ENCODE results near the gene NUDT14.
A peak's percentile ranks its signal among the peaks of the same experiment; 100 is the strongest.

The NUDT14 gene

DNA sequence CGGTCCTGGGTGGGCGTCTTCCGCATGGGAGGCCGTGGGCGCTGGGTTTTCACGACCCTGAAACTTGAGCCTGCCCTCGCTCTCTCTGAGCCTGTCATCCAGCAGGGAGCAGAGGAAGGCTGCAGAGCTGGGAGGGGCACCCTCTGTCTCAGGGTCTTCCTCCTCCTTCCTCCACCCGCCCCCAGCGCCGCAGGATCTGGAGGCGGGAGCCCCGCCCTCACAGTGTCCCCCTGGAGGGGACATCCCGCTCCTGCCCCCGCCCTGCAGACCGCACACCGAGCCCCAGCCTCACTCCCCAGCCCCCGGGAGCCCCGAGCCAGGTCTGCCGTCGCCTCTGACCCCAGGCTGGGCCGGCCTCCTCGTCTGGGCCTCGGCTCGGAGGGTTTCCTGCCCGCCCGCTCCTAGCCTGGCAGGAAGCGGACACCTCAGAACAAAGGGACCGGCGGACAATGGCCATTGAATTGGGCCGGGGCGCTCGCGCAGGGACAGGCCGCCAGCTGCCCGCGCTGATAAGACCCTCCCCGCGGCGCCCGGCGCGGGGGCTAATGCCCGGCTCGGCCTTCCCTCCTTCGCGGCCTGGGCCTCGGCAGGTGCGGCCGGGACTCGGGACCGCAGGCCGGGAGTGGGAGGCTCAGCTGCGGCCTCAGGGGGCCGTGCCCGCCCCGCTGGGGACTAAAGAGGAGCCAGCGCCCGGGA is 15.3 kb upstream of the NUDT14 start:
- no peak for DNase-seq

DNA sequence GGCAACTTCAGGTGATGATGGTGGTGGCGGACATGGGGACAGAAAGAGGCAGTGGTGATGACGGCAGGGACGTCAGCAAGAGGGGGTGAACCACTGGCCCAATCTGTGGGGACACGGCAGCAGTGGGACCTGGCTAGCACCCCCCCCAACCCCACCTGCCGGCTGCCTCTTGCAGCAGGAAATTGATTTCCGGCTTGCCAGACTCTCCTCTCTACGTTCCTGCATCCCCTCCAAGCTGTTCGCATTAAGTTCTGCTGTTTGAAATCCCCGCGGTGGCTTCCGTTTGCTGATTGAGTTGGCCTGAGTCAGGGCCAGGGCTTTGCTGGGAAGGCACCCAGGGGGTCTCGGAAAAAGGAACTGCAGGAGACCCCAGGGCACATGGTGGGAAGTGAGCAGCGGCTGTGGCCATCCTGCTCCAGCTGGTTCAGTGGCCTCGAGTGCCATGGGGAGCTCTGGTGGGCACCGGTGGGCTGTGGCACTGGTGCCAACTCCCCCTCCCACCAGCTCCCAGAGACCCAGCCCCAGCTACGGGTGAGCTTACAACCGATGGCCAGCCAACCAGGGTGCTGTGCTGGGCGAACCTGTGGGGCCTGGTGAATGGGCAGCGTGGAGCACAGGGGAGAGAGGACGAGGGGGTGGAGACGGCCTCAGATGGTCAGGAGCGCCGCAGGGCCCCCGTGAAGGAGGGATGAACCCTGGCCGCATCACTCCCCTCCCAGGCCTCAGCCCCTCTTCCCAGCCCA is 14.6 kb upstream of the NUDT14 start:
- peak; percentile 24 to 52 (median 34) for DNase-seq

DNA sequence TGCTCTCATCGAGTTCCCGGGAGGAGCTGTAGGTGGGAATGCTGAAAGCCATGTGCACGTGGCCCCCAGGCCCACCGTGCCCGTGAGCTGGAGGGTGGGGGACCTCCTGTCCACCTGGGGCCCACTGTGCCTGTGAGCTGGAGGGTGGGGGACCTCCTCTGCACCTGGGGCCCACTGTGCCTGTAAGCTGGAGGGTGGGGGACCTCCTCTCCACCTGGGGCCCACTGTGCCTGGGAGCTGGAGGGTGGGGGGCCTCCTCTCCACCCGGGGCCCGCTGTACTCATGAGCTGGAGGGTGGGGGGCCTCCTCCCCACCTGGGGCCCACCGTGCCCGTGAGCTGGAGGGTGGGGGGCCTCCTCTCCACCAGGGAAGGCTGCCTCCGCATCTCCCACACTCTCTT is 13.9 kb upstream of the NUDT14 start:
- DNase-seq = no peak

DNA sequence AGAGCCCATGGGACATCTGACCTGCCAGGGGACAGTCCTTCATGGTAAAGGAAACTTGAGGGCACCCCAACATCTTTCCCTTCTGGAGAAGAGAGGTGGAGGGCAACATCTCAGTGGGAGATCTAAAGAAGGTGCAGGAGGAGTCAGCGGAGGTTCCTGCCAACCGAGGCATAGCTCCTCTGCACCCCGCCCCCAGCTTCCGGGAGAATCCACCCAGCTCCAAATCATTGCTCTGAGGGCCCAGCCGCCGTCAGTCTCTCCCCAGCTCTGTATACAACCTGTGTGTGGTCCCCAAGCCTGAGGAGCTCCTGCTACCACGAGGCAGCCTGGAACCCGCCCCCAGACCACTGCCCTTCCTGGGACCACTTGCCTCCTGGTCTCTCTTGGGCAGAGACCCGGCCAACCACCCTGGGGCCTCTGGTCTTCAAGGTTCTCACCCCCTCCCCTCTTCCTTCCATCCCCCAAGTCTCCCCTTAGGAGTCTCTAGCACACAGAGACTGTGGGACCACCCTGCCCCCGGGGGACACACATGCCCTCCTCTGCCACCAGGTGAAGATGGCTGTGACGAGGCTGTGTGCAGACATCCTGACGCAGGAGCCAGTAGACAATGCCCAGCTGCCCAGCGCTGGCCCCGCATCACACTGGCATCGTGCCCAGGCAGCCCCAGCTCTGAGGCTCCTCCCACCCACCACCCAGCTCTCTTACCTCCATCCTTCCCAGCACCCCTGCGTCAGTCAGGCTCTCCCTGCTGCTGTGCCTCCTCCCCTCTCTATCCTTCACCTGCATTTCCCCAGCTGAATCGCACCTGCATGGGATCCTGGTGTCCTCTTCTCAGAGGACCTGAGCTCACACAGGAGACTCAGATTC is 13.0 kb upstream of the NUDT14 start:
- DNase-seq = peak in 2 of 3 donors; percentile 29 to 49

DNA sequence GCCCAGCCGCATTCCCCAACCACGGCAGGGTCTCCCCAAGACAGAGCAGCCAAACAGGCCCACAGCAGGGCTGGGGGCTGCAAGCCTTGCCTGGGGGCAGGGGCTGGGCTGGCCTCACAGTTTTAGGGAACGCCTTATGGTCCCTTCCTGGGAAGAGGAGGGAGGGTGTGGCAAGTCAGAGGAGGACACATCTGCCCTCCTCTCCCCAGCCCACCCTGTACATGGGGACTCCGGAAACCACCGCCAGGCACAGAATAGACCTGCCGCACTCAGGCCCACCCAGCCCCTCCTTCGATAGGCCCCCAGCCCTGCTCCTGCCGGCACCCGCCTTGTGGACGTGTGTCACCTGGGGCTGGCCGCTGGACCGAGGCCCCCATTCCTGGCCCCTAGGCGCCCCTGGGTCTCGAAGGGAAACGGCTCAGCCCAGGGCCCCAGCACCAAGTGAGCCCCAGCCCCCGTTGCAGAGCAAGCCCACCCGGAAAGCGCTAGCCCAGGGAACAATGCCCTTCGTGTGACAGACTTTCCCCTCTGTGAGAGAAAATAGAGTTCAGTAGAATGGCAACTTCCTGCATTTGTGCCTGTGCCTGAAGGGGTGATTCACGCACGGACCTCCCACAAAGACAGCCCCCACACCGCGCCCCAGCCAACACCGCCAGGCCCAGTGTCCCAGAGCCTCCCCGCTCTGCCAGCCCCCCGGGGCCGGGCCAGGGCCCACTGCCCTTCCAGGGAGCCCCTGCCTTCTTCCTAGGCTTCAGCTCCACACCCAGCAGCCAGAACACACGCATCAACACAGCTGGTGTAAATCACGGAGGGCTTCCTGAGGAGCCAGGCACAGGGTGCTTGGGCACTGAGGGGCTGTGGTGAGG is 12.0 kb upstream of the NUDT14 start:
- DNase-seq = peak; percentile 63 to 77 (median 74)

DNA sequence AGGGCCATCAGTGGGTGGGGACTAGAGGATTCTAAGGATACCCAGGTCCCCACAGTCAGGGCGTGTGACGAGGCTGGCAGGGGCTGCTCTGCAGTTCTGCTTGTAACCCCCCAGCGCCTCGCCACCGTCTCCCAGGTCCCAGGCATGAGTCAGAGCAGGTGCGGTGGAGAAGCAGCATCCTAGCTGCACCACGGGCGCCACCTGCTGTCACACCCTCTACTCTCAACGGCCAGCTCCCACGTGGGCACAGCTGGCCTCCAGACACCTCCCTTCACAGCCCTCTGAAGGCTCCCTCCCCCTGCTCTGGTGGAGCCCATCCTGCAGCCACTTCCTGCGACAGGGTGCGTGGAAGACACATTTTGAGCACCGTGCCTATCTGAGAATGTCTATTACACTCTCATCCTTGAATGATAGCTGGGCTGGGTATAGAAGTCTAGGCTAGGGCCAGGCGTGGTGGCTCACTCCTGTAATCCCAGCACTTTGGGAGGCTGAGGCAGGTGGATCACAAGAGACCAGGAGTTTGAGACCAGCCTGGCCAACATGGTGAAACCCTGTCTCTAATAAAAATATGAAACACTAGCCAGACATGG is 6.9 kb upstream of the NUDT14 start:
- no peak for DNase-seq

DNA sequence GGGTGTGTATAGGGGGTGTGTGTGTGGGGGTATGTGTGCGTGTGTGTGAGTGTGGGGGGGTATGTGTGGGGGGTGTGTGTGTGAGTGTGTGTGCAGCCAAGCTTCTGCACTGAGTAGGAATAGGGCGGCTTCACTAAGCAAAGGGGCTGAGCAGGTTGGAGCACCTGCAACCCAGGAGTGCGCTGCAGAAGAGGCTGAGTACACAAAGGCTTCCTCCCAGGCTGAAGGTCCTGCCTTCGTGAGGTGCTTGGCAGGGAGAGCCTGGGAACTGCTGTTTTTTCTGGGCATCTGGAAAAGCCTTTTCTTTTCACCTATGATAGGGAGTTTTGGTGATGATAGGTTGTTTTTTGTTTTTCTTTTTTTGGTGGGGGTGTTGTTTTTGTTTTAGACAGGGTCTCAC is 6.0 kb upstream of the NUDT14 start:
- no peak for DNase-seq

DNA sequence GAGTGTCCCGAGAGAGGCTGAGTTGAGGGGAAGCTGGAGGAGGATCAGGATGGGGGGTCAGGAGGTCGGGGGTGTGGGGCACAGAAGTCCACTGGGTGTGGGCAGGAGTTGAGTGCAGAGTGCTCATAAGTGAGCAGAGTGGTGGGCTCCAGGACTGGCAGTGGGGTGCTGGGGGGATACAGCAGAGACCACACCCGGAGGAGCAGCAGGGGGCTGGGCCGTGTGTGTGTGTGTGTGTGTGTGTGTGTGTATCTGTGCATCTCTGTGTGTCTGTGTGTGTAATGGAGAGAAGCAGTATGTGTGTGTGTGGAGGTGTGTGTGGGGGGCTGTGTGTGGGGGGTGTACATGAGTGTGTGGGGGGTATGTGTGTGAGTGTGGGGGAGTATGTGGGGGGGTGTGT is 4.9 kb upstream of the NUDT14 start:
- no peak for DNase-seq

DNA sequence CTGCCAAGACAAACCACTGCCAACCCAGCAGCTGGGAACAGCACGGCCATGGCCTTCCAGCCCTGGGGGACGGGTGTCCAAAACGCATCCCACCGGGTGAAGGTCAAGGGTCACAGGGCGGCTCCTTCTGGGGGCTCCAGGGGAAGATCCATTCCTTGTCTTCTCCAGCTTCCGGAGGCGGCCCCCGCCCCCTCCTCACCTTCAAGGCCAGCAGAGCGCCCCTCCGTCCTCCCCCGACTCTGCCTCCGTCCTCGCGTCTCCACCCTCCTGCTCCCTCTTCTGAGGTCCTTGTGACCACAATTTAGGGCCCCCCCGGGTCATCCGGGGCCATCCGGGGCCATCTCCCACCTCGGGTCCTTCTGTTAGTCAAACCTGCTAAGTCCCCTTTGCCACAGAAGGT is 3.9 kb upstream of the NUDT14 start:
- no peak for DNase-seq

DNA sequence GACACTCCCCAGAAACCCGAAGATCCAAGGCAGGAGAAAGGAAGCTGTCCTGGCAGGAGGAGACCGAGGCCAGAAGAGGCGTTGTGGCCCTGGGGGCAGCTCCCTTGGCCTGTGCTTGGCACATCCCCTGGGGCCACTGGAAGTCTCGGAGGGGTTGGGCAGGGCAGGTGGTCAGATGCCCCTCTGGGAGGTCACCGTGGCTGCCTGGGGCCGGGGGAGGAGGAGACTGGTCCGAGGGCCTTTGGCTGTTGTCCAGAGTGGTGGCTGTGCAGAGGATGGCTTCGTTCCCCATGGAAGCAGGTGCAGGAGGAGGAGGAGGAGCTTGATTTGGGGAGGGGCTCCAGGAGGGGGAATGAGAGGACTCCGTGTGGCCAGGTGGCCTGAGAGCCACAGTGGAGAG is 3.3 kb upstream of the NUDT14 start:
- no peak for DNase-seq

DNA sequence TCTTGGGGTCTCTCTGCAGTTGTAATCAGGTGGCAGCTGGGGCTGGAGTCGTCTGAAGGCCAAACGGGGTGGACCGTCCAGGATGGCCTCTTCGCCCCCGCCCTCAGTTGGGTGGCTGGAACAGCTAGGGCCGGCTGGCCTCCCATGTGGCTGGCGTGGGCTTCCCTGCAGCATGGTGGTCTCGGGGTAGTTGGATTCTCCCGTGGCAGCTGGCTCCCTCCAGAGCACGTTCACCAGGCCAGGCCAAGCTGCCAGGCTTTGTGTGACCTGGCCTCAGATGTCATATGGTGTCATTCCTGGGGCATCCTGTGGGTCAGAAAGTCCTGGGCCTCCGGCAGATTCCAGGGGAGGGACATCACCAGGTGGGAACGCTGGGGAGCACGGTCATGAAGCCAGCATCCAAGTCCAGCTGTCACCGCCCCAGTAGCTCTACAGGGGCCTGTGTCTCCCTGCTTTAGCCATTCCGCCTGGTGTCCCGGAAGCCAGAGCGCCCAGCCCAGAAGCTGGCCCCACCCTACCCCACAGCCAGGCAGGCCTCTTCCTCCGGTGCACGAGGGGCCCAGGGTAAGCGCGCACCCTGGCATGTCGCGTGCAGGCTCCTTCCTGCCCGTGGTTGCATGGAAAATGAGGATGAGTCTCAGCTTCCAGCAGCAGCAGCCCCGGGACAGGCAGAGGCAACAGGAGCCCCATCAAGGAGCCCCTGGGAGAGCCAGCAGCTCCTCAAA is 1.3 kb upstream of the NUDT14 start:
- no peak for DNase-seq

DNA sequence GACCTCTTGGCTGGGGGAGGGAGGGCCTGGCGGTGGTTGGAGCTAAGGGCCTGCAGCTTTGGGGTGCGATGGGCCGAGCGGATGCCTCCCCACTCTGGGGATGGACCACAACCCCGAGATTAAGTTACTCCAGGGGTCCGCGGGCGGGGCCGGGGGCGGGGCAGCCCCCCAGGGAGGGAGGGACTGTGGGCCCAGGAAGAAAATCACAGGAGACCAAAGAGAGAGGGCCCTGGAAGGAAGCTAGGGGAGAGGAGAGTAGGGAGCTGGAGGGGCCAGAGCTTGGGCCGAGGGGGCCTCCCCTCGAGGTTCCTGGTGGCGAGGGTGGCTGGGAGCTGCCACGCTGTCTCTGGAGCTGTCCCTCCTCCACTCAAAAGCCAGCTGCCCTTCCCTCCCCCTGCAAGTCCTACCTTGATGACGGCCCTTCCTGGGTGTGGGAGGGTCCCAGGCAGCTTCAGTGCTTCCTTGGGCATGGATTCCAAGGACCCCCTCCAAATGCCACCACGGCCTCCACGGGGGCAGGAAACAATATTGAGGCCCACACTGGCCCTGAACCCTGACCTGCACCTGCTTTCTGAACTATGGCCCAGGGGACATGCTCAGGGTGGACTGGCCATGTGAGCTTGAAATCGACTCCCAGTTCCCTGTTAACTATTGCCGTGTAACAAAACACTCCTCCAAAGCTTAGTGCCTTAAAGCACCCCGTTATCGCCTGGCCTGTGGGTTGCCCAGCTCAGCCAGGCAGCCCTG is 610 bp upstream of the NUDT14 start:
- DNase-seq = no peak

DNA sequence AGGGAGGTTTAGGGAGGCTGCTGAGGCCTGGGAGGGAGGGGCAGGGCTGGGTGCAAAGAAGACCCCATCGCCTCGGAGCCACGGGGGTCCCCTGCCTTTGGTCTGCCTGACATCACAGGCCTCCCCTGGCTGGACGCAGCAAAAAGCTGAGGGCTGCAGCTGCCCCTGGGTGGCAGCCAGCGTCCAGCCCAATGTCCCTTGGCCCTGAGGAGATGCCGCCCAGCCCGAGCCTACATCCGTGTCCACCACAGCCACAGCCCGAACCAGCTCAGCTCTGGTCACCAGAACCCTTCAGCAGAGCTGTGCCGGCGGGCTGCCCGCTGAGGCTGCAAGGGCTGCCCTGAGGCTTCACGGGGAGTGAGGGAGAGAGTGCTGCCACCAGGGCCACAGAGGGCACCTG is 1.9 kb downstream of the NUDT14 start:
- no peak for DNase-seq

DNA sequence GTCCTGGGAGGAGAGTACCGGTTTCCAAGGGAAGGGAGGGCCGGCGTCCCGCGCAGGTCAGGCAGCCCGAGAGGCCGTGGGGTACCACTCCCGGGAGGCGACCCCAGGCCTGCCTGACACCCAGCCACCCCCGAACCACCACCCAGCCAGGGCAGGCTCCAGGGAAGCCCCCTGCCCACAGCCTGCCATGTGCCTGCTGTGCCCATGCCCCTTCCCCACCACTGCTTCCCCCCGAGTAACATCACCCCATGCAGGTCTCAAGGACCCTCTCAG is 2.3 kb downstream of the NUDT14 start:
- no peak for DNase-seq

DNA sequence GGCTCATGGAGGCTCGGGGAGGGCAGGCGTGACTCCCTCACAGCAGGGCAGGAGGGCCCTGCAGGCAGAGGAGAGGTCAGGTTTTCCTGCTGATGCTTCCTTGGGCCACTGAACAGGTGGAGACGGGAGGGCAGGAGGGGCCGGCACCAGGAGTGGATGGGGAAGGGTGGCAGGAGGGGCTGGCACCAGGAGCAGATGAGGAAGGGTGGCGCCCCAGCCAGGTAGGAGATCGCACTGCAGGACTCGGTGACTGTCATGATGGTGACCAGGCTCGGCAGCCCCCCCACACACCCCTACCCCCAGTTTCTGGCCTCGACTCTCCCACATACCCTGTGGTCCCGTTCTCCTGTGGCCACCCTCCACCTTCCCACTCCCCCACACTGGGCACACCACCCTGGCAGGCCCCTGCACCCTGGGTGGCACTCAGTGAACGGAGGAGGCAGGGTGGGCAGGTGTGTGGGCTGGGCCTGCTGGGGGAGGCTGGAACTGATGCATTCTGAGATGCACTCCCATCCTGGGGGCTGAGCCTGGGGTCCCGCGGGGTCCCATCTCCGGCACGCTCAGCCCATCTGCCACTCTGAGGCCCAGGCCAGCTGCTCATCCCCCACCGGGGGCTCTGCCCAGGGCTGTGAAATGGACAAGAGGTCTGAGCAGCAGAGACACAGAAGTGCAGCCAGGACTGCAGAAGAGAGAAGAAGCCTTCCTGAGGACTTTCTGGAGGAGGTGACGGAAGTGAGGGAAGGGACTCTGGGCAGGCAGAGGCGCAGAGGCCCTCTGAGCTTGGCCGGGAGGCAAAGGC is 2.8 kb downstream of the NUDT14 start:
- DNase-seq = no peak

DNA sequence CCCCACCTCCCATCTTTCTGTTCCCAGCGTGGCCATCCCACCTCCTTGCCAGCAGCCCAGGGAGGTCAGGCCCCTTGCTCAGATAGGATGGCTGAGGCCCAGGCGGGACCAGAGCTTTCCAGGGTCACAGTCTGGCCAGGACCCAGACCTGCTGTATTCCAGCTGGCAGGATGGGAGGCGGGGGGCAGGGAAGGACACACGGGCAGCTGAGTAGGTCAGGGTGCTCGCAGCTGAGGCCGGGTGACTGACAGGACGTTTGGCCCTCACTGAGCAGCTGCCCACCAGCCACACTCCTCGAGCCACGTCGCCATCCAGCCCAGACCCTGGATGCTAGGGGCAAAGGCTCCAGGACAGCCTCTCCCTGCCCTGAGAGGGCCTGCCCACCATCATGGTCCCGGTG is 4.0 kb downstream of the NUDT14 start:
- no peak for DNase-seq

DNA sequence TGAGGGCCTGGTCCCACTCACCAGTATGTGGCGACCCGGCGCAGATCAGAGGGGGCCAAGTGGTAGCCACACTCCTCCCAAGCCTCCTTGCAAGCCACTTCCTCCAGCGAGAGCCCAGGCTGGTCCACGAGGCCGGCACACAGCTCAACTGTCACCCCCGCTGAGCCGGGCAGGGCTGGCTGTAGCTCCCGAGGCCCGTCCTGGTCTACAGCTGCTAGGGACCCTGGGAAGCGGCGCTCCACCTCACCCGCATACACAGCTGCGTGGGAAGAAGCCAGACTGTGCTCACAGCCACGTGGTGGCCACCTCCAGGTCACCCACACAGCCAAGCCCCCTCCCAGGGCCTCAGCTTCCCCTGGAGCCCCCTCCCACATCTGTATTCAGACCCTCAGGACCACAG is 4.6 kb downstream of the NUDT14 start:
- no peak for DNase-seq

DNA sequence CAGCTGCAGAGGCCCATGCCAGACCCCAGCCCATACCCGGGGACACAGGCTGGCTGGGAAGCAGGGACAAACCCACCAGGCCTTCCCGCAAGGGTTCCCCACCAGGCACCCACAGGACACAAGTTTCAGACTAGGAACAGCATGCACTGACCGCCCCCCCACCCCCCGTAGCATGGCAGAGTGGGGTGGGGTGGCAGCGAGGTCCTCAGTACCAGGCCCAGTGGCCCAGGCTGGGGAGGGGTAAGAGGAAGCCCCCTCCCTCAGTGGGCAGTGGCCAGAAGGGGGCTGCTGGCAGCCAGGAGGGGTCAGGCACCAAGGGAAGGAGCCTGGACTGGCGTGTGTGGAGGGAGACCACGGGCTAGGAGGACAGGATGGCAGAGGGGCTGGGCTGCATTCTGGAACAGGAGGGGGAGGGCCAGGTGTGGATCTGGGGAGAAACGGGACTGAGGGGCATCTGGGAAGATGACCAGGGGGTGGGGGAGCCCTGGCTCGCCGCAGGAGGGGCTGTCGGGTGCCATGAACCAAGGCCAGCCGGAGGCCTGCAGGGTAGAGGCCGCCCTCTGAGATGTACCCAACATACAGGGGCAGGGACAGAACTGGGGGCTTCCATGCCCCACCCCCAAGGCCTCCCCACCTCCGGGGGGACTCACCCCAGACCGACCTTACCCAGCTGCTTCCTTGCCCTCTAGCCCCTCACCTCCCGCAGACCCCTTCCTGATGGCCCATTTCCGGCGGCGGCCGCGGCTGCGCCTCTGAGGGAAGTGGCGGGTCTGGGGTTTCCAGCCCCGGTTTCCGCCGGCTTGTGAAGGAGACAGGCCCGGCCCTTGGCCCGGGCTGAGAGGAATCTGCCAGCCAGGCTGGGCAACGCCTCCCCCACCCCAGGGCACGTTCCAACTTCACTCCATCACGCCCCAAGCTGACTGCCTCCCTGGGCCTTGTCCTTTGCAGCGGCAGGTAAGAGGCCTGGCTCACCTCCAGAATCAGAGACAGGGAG is 6.9 kb downstream of the NUDT14 start:
- peak; percentile 36 to 69 (median 61) for DNase-seq

DNA sequence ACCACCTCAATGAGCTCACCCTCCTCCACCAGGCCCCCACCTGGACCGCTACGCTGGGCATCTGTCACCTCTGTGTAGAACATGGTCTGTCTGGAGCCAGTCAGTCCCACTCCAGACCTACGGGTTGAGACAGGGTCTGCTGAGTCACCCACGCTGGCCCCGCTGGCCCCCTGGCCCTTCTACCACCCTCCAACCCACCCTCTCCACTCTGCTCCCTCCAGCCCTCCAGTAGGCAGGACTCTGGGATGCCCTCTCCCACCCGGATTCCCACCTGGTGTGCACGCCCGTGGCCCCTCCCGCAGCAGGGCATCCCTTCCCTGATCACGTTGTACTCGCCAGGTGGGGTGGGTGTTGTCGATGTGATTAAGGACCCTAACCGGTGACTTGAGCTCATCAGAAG is 8.0 kb downstream of the NUDT14 start:
- DNase-seq = no peak

Data from suppressor macrophage treated with lipopolysaccharide for 1 hour (primary cell).